Ishikawa (cell line): ENCODE data around the gene ZNF451.

ENCODE experiments used
- CEBPB ChIP-seq: IDR thresholded peaks from 2 replicates; pipeline ENCODE4 v1.6.1; 2012
- EGR1 ChIP-seq: IDR thresholded peaks from 2 replicates; pipeline ENCODE4 v1.6.1; 2012
- EP300 ChIP-seq: IDR thresholded peaks from 2 replicates; pipeline ENCODE4 v1.6.1; 2012; ENCODE audit warnings: borderline replicate concordance
- RAD21 ChIP-seq: IDR thresholded peaks from 2 replicates; pipeline ENCODE4 v1.6.1; 2012; ENCODE audit warnings: low read depth
- REST ChIP-seq: IDR thresholded peaks from 2 replicates; pipeline ENCODE4 v1.6.1; 2012; ENCODE audit warnings: low read depth, mild to moderate bottlenecking
- TAF1 ChIP-seq: IDR thresholded peaks from 2 replicates; pipeline ENCODE4 v1.6.1; 2012; ENCODE audit warnings: low read depth, mild to moderate bottlenecking
- TCF12 ChIP-seq: IDR thresholded peaks from 2 replicates; pipeline ENCODE4 v1.6.1; 2012; ENCODE audit warnings: low read depth
- ZBTB7A ChIP-seq: IDR thresholded peaks from 2 replicates; pipeline ENCODE4 v1.6.1; 2012; ENCODE audit warnings: low read depth
- TF ChIP-seq, protein P1 (sequence below): IDR thresholded peaks from 2 replicates; pipeline ENCODE4 v1.6.1; 2012

DNA sequence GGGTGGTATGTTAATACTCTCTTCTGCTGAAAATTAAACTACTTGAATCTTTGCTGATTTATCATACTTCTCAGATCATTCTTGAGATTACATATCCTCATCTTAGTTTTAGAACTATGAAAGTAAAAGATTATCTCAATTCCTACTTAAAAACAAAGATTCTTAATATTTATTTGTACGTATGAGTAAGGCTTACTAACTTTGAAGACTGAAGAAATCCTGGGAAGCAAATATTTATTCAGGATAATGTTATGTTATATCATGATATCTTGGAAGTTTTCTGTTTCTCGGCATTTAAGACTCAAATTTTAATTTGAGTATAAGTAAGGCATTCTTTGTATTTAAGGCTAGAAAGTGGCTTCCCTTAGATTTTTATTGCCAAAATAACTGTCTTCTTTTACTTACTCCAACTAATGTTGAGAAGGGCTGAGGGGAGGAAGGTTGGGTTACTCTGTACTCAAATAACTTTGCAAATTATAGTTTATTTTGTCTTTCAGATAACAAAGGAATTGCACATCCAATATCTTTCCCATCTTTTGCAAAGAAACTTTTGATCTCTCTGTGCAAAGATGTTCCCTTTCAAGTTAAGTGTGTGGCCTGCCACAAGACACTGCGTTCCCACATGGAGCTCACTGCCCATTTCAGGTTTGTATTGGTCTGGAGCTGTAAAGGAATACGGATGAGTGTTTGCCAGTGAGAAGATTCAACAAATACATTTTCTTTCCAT lies 51.6 kb downstream of the ZNF451 start:
- TF ChIP-seq TAF1 (no peak), ZBTB7A (no peak), EP300 (no peak), REST (no peak), RAD21 (no peak), CEBPB (no peak), EGR1 (no peak), TCF12 (no peak)
- TF ChIP-seq, protein P1, sequence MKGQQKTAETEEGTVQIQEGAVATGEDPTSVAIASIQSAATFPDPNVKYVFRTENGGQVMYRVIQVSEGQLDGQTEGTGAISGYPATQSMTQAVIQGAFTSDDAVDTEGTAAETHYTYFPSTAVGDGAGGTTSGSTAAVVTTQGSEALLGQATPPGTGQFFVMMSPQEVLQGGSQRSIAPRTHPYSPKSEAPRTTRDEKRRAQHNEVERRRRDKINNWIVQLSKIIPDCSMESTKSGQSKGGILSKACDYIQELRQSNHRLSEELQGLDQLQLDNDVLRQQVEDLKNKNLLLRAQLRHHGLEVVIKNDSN, result no peak
